ENCODE measurements around the gene ZSCAN30.

Gene ZSCAN30

DNA sequence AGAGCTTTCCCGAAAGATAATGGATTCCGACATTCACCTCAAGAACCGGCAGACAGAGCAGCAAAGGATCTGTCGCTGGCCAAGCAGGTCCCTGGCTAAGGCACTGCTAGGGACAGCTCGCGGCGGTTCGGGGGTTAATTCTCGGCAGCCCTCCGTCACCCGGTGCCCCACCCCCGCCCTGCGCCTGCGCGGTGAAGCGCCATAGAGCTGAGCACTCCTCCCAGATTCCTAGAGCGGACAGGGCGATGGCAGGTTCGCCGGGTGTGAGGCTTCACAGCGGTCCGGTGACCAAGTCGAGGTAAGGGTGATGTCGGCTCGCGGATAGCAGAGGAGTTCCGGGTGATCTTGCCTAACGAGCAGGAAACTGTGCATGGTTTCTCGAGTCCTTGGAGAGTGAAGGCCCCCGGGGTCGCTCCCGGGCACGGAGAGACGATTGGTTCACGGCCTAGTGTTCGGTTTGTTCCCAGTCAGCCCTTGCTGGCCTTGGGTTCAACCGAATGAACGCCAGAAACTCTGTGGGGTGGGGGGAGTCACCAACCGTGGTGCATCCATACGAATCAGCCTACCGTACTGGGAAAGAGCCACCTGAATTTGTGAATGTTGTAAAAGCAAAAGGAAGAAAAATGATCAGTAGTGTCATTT is at the start of gene ZSCAN30:
Gene ZSCAN30 (minus strand): TSS at position 136 of the 642 bp plus-strand sequence. CDS start 25,877 bp downstream, outside the sequence.
- Histone ChIP-seq H3K4me1 (ENCODE audit: insufficient read depth, low read length) (peaks cover 15% of the 10 kb centered on the region), H2AFZ (ENCODE audit: low read depth, low read length) (peak within 1 kb of the TSS; percentile 90), H3K4me3 (ENCODE audit: low read length) (peak within 1 kb of the TSS; percentile 86), H3K36me3 (ENCODE audit: insufficient read depth, low read length) (peaks cover 27% of the 10 kb centered on the region), H3K27me3 (ENCODE audit: insufficient read depth, low read length) (no peaks in the 10 kb centered on the region), H3K9me3 (ENCODE audit: low read length) (peaks cover 16% of the 10 kb centered on the region)

DNA sequence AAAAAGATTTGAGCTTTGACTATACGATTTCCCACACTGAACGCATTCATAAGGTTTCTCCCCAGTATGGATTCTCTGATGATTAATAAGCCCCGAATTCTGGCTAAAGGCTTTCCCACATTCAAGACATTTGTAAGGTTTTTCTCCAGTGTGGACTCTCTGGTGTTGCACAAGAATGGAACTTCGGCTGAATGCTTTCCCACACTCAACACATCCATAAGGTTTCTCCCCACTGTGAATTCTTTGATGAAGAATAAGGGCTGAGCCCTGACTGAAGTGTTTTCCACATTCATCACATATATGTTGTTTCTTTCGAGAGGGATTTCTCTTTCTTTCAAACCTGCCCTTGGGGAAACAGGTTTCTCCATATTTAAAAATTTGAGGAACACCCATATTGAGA is 47.3 kb upstream of the ZSCAN30 start:
- H2AFZ ChIP-seq (ENCODE audit: low read depth, low read length): no peak overlapping the region
- H3K27me3 ChIP-seq (ENCODE audit: insufficient read depth, low read length): no peaks in the 10 kb centered on the region
- H3K9me3 ChIP-seq (ENCODE audit: low read length): peaks cover 2% of the 10 kb centered on the region
- no peak overlapping the region for H3K4me3 ChIP-seq (ENCODE audit: low read length)
- peaks cover 86% of the 10 kb centered on the region for H3K36me3 ChIP-seq (ENCODE audit: insufficient read depth, low read length)
- H3K4me1 ChIP-seq (ENCODE audit: insufficient read depth, low read length): no peaks in the 10 kb centered on the region

DNA sequence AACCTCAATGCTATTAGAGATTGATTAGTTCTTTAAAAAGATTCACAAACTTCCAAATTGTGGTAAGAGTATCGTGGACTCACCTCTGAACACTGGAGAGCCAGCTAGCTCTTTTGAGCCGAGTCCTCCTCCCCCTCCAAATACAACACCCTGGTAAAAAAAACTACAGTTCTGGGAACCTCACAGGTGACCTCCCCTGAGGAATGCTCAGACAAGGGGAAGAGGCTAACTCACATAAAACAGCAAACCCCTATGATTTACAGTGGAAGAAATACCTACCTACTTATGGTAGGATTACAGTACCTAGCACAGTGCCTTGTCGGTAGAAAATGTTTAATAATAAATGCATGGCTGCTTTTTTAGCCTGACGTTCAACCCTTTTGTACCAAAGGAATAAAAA is 45.8 kb upstream of the ZSCAN30 start:
- no peak overlapping the region for H3K4me3 ChIP-seq (ENCODE audit: low read length)
- H2AFZ ChIP-seq (ENCODE audit: low read depth, low read length): no peak overlapping the region
- H3K27me3 ChIP-seq (ENCODE audit: insufficient read depth, low read length): no peaks in the 10 kb centered on the region
- H3K36me3 ChIP-seq (ENCODE audit: insufficient read depth, low read length): peaks cover 84% of the 10 kb centered on the region
- peaks cover 2% of the 10 kb centered on the region for H3K9me3 ChIP-seq (ENCODE audit: low read length)
- H3K4me1 ChIP-seq (ENCODE audit: insufficient read depth, low read length): no peaks in the 10 kb centered on the region

- H3K9me3 ChIP-seq (ENCODE audit: low read length): peaks cover 2% of the 10 kb centered on the region
- no peak overlapping the region for H3K4me3 ChIP-seq (ENCODE audit: low read length)
- no peak overlapping the region for H2AFZ ChIP-seq (ENCODE audit: low read depth, low read length)
- no peaks in the 10 kb centered on the region for H3K4me1 ChIP-seq (ENCODE audit: insufficient read depth, low read length)
- no peaks in the 10 kb centered on the region for H3K27me3 ChIP-seq (ENCODE audit: insufficient read depth, low read length)
- peaks cover 74% of the 10 kb centered on the region for H3K36me3 ChIP-seq (ENCODE audit: insufficient read depth, low read length)
These were observed 44.8 kb upstream of the ZSCAN30 start for GRCh38 chr18:35334821-35335220.

DNA sequence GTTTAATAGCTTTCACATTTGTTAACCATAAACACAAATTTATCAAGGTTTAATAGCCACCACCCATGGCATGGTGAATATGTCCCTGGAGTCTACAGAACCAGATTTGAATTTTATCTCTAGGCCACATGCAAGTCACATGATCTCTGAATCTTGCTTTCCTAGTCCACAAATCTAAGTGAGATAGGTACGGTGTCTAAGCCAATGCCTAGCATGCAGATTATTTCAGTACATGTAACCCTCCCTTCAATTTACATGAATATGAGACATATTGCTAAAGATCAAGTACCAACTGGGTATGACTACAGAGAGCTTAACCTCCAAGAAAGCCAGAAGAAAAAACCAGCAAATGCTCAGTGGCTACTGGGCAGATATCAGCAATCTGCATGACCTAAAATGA is 44.2 kb upstream of the ZSCAN30 start:
- H3K27me3 ChIP-seq (ENCODE audit: insufficient read depth, low read length): no peaks in the 10 kb centered on the region
- H3K9me3 ChIP-seq (ENCODE audit: low read length): peaks cover 2% of the 10 kb centered on the region
- peaks cover 67% of the 10 kb centered on the region for H3K36me3 ChIP-seq (ENCODE audit: insufficient read depth, low read length)
- H3K4me1 ChIP-seq (ENCODE audit: insufficient read depth, low read length): no peaks in the 10 kb centered on the region
- H3K4me3 ChIP-seq (ENCODE audit: low read length): no peak overlapping the region
- no peak overlapping the region for H2AFZ ChIP-seq (ENCODE audit: low read depth, low read length)

- H3K4me3 ChIP-seq (ENCODE audit: low read length): no peak overlapping the region
- H3K9me3 ChIP-seq (ENCODE audit: low read length): peaks cover 2% of the 10 kb centered on the region
- no peak overlapping the region for H2AFZ ChIP-seq (ENCODE audit: low read depth, low read length)
- H3K27me3 ChIP-seq (ENCODE audit: insufficient read depth, low read length): no peaks in the 10 kb centered on the region
- peaks cover 41% of the 10 kb centered on the region for H3K36me3 ChIP-seq (ENCODE audit: insufficient read depth, low read length)
- H3K4me1 ChIP-seq (ENCODE audit: insufficient read depth, low read length): no peaks in the 10 kb centered on the region
These were observed 41.5 kb upstream of the ZSCAN30 start for GRCh38 chr18:35331367-35332087.

DNA sequence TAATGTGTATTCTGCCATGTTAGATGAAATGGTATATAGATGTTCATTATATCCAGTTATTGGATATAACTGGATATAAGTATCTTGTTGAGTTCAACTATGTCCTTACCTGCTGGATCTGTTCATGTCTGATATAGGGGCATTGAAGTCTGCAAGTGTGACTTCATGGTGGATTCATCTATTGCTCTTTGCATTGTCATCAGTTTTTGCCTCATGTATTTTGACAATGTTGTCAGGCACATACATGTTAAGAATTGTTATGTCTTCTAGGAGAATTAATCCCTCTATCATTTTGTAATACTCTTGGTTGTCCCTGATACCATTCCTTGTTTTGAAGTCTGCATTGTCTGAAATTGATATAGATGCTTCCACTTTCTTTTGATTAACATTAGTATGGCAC is 38.8 kb upstream of the ZSCAN30 start:
- H2AFZ ChIP-seq (ENCODE audit: low read depth, low read length): no peak overlapping the region
- no peak overlapping the region for H3K4me3 ChIP-seq (ENCODE audit: low read length)
- H3K9me3 ChIP-seq (ENCODE audit: low read length): peaks cover 1% of the 10 kb centered on the region
- no peaks in the 10 kb centered on the region for H3K4me1 ChIP-seq (ENCODE audit: insufficient read depth, low read length)
- H3K36me3 ChIP-seq (ENCODE audit: insufficient read depth, low read length): peaks cover 16% of the 10 kb centered on the region
- H3K27me3 ChIP-seq (ENCODE audit: insufficient read depth, low read length): no peaks in the 10 kb centered on the region

DNA sequence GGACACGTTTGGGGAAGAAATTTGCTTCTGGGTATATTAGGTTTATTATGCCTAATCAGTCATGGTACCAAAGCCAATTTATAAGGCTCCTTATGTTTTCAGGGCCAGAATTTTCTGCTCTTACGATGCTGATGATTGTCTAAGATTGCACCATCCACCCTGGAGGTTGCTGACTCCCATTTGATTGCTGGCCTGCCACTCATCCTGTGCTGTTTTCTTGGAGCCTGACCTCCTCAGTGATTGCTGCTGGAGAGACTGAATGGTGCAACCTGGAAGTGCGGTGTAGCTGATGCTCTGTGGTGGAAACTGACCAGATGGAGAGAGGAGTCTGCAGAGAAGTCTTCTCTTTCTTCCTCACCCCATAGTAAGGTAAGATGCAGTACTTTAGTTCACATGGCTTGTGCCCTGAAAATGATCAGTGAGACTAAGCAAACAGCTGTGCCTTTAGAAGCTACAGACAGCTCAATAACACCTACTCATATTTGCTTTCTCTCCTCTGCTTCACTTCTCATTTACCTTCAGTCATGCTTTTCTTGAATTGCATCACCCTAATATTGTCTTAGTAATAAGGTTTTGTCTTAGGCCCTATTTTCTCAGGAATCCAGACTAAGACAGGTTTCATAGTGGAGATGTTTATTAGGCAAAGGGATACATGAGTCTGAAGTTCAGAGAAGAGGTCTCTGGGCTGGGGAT is 36.8 kb upstream of the ZSCAN30 start:
- no peaks in the 10 kb centered on the region for H3K4me1 ChIP-seq (ENCODE audit: insufficient read depth, low read length)
- H3K36me3 ChIP-seq (ENCODE audit: insufficient read depth, low read length): no peaks in the 10 kb centered on the region
- no peak overlapping the region for H3K4me3 ChIP-seq (ENCODE audit: low read length)

DNA sequence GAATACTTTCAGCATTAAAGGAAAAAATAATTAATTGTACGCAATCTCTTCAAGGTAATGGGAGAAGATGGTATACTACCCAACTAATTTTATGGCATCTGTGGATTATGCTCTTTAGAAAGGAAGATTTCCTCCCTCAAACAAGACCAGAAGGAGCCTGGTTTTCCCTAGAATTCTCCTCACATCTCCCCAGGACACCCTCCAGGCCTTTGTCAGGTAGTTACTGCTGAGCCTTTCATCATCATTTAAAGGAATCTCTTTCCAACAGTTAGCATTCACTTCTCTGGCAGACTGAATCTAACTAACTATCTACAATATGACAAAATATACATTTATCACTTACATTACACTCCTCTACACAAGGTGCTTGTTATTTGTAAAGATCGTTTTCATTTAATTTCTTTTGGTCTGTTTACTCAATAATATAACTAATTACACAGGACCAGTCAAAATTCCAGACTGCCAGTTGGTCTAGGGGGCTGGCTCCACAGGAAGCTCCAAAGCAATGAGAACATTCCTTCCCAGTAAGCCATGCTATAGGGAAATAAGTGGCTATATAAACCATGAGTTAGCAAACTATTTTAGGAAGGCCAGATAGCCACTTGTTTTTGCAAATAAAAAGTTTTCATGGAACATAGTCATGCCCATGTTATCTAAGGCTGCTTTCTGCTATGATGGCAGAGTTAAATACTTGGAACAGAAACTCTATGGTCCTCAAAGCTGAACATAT is 35.1 kb upstream of the ZSCAN30 start:
- H3K27me3 ChIP-seq (ENCODE audit: insufficient read depth, low read length): no peaks in the 10 kb centered on the region
- no peaks in the 10 kb centered on the region for H3K9me3 ChIP-seq (ENCODE audit: low read length)
- H3K4me1 ChIP-seq (ENCODE audit: insufficient read depth, low read length): no peaks in the 10 kb centered on the region
- no peak overlapping the region for H2AFZ ChIP-seq (ENCODE audit: low read depth, low read length)
- no peaks in the 10 kb centered on the region for H3K36me3 ChIP-seq (ENCODE audit: insufficient read depth, low read length)
- H3K4me3 ChIP-seq (ENCODE audit: low read length): no peak overlapping the region

More for the DNA sequence above, 36.8 kb upstream of the ZSCAN30 start:
- no peak overlapping the region for H2AFZ ChIP-seq (ENCODE audit: low read depth, low read length)
- H3K9me3 ChIP-seq (ENCODE audit: low read length): no peaks in the 10 kb centered on the region
- H3K27me3 ChIP-seq (ENCODE audit: insufficient read depth, low read length): no peaks in the 10 kb centered on the region

GRCh38 chr18:35322486-35323458 is 32.7 kb upstream of the ZSCAN30 start:
- Histone ChIP-seq H3K9me3 (ENCODE audit: low read length) (no peaks in the 10 kb centered on the region), H3K36me3 (ENCODE audit: insufficient read depth, low read length) (no peaks in the 10 kb centered on the region), H3K4me3 (ENCODE audit: low read length) (no peak overlapping the region), H3K4me1 (ENCODE audit: insufficient read depth, low read length) (no peaks in the 10 kb centered on the region), H2AFZ (ENCODE audit: low read depth, low read length) (no peak overlapping the region), H3K27me3 (ENCODE audit: insufficient read depth, low read length) (no peaks in the 10 kb centered on the region)

DNA sequence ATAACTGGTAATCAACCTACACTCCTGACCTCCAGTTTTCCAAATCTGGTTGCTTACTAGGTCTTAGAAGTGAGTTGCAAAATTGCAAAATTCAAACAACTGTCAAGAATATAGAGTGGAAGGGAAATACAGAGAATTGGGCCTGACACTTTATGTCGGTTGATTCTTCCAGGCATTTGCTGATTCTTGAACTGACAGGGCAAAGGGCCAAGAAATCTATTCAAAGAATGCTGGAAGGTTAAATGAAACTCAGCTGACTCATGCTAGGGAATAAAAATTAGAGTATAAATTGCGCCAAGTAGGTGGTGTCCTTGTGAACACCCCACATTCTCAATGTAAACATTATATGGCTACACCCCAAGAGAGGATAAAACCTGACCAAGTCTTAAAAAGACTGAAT is 21.5 kb upstream of the ZSCAN30 start:
- Histone ChIP-seq H3K27me3 (ENCODE audit: insufficient read depth, low read length) (no peaks in the 10 kb centered on the region), H3K4me3 (ENCODE audit: low read length) (no peak overlapping the region), H3K9me3 (ENCODE audit: low read length) (peaks cover 24% of the 10 kb centered on the region), H3K36me3 (ENCODE audit: insufficient read depth, low read length) (peaks cover 15% of the 10 kb centered on the region), H2AFZ (ENCODE audit: low read depth, low read length) (no peak overlapping the region), H3K4me1 (ENCODE audit: insufficient read depth, low read length) (no peaks in the 10 kb centered on the region)

- Histone ChIP-seq H2AFZ (ENCODE audit: low read depth, low read length) (no peak overlapping the region), H3K36me3 (ENCODE audit: insufficient read depth, low read length) (peaks cover 42% of the 10 kb centered on the region), H3K4me1 (ENCODE audit: insufficient read depth, low read length) (no peaks in the 10 kb centered on the region), H3K4me3 (ENCODE audit: low read length) (no peak overlapping the region), H3K9me3 (ENCODE audit: low read length) (peaks cover 61% of the 10 kb centered on the region), H3K27me3 (ENCODE audit: insufficient read depth, low read length) (no peaks in the 10 kb centered on the region)
These were observed 16.7 kb upstream of the ZSCAN30 start for GRCh38 chr18:35306588-35307250.

Data from neuron (in vitro differentiated cells).